HUDEP-2 (cell line): Measurements from ENCODE around the gene EYA4.

Experiments used
- DNase-seq, 76 experiments: peaks; one replicate each; lab custom pipeline; 2025; ENCODE audit not compliant: unreplicated experiment in 76 of 76; lab: John Stamatoyannopoulos, UW

Gene EYA4, protein sequence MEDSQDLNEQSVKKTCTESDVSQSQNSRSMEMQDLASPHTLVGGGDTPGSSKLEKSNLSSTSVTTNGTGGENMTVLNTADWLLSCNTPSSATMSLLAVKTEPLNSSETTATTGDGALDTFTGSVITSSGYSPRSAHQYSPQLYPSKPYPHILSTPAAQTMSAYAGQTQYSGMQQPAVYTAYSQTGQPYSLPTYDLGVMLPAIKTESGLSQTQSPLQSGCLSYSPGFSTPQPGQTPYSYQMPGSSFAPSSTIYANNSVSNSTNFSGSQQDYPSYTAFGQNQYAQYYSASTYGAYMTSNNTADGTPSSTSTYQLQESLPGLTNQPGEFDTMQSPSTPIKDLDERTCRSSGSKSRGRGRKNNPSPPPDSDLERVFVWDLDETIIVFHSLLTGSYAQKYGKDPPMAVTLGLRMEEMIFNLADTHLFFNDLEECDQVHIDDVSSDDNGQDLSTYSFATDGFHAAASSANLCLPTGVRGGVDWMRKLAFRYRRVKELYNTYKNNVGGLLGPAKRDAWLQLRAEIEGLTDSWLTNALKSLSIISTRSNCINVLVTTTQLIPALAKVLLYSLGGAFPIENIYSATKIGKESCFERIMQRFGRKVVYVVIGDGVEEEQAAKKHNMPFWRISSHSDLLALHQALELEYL

DNA sequence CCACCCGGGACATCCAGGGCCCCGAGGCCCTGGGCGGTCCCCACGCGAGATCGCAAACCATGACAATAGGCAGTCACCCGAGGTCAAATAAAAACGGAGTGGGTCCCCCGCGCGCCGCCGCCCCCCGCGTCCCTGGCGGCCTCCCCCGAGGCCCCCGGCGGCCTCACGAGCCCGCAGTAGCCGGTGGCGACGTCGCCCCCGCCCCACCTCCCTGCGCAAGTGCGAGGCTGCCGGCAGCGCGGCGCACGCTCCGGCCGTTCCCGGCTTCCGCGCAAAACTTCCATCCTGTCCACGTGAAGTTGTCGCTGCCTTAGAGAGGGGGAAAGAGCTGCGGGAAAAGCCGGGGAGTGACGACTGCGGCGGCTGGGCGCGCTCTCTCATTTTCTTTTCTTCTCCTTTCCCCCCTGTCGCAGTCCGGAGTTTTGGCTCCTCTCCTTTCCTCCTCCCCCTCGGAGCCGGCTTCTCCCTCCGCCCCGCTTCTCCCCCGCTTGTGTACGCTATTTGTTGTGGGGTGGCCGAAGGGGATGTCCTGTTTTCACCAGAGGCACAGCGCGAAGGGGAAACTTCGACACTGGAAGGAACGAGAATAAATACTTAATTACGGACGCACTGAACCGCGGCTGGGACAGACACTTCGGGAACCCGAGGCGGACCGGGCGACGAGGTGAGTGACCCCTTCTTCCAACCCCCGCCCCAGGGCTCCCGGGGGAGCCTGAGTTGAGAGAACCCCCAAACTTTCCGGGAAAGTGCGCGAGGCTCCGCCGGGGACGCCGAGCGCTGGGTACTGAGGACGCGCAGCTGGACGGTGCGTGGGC, at the start of gene EYA4:
Gene EYA4, plus strand, starts transcription at position 272 of the 815 bp plus-strand sequence. CDS start 33,424 bp downstream, outside the sequence.
- no peak for DNase-seq

DNA sequence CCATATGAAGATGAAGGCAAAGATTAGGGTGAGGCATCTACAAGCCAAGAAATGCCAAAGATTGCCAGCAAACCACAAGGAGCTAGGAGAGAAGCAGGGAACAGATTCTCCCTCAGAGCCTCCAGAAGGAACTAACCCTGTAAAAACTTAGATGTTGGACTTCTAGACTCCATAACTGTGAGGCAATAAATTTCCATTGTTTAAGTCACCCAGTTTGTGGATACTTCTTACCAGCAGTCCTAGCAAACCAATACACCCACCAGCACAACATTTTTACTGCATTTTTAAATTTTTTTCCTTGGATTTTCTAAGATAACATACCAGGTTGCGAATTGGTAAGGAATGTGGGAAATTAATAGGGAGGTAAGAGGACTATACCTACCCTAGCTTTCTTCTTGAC, 47.8 kb upstream of the EYA4 start:
- no peak for DNase-seq

DNA sequence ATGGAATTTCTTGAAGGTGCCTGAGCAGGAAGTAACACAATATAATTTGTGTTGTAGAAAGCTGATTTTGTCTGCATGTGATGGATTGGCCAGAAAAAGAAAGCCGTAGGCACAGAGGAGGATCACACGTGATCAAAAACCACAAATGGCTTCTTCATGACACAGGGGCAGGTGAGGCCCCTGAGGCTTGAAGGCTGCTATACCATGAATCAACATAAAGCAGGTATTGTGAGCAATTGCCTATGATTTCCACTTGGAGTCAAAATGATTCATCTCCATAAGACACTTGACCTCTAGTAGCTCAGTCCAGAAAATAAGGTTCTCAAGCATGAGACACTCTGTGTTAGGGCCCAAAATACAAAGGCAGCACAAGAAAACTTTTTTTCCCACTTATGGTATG, 42.4 kb upstream of the EYA4 start:
- no peak for DNase-seq

DNA sequence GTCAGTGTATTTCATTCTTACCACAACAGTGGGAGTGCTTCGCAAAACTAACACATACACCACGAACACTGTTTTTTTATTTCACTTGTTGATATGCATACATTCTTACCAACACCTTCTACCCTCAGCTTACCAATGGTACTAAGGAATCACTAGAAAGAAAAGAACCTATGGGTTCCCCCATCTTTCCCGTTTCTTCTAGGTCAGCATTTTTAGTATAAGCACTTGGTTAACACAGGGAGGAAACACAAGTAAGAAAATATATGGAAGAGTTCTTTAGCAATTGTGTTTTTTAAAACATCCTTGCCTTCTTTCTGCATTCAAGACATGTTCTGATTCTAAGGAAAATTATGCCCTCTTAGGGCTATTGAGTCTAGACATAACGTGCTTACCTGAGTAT, 39.9 kb upstream of the EYA4 start:
- DNase-seq, result no peak

DNA sequence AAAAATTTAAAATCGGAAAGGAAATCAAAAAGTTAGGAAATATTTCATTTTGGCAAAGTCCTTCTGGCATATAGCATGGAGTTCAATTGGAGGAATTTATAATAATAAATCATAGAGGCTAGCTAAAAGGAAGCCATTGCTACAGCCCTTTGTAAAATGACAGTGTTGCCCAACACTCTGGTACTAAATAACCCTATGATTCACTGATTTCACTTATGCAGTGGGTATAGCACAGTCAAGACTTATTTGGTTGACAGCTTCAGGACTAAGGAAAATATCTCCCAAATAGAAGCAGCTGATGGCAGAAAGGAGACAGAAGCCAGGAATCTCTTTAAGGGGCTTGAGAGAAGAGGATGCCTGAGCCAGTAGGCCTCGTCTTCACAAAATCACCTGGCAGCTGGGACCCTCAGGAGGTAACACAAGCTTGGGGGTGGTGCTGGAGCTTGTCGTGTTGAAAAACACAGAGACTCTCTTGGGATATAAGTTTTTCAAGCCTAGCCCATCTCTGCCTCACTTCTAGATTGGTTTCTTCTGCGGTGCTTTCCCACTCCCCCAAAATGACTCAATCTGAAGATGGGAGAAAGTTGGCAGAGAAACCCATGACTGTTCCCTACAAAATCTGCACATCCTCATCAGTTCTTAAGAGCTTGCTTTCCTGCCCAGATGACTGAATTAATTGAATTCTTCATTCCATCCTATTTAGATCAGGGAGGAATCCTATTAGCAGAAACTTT, 38.4 kb upstream of the EYA4 start:
- no peak for DNase-seq

DNA sequence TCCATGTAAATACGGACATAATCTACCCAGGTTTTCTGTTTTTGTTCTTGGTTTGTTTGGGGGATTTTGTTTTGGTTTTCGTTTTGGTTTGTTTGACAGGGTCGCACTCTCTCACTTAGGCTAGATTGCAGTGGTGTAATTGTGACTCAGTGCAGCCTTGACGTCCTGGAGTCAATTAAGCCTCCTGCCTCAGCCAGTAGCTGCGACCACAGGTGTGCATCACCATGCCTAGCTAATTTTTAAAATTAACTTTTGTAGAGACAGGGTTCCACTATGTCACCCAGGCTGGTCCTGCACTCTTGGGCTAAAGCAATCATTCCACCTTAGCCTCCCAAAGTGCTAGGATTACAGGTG, 37.8 kb upstream of the EYA4 start:
- no peak for DNase-seq

DNA sequence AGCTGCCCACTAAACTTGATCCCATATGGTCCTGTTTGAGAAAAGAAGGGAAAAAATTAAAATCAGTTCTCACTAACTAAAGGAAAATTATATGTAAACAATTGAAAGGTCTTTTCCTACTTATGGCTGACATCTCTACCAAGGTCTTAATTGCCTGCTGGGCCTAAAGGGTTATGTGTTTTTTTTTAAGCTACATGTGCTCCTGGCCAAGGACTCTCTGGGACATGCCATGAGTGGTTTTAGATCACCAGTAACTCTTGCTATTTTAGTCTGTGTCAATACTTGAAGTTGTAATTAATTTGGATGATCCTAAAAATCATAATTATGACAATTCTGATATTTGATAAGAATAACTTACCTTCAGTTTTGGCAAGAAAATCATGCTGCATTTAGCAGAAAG, 35.9 kb upstream of the EYA4 start:
- DNase-seq, result no peak

DNA sequence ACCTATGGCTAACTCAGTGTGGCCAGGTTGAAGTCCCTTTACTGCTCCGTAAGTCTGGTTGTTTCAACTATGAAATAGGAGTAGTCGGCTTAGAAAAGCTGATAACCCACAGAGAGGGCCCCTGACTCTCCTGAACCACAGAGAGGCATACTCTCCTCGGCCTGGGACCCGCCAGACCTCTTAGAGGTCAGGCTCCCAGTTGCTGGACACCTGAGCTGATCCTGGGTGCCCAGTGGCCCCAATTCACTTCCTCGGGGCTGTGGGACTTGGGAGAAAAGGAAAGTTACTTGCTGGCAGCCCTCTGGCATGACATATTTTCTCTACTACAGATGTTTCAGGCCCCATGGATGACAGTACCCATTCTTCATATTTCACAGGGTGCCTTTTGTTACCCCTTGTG, 34.2 kb upstream of the EYA4 start:
- DNase-seq, result no peak

DNA sequence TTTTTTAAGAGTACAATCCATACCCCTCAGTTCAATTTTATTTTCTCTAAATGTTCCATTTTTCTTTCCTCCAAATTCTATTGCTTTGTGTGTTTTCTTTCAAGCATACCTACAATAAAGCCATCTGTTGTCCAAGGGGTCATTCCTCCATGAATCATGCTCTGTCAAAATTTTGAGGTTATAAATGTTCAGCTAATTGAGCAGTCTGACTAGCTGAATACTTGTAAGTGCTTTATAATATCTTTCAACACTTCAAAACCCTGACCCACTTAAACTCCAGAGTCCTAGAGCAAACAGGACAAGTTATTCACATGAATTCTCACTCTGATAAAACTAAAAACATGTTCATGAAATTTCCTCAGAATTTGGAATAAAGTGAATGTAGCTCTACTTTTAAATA, 33.4 kb upstream of the EYA4 start:
- DNase-seq, result no peak

DNA sequence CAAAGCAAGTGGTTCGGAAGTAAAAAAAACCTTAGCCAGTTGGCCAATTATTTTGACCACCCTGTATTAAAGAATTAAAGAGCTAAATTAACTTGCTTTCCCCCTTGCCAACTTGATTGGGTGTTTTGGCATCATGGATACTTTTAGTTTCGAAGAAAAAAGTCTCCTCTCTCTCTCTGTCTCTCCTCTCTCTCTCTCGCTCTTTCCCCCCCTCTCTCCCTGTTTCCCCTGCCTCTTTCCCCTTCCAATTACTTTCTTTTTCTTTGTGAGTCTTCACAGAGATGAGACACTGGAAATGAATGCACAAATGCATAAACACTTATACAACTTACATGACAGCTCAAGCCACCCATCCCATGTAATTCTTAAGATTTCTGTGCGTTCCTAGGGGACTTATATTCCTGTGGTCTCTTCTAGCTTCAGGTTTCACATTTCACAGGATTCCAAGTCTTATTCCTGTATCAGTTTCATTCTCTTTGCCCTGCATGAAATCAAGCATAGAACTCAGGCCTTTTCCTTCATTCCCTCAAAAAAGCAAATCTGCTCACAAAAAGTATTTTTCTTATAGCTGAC, 32.9 kb upstream of the EYA4 start:
- DNase-seq, result no peak

DNA sequence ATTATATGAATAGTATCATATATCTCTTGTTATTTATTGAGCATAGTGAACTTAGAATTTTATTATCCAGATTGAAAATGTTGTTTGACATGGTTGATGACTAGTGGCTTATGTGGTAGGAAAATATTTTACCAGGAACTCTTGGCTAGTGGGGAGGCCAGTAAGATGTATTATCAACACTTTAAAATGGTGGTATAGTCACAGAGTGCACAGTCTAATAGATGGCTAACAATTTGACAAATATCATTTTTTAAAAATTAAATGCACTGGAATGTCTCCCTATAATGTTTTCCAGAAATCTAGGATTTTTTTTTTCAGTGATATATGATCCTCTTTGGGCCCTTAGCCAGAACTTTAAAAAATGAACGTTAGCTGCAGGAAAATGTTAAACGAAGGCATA, 26.9 kb upstream of the EYA4 start:
- no peak for DNase-seq

DNA sequence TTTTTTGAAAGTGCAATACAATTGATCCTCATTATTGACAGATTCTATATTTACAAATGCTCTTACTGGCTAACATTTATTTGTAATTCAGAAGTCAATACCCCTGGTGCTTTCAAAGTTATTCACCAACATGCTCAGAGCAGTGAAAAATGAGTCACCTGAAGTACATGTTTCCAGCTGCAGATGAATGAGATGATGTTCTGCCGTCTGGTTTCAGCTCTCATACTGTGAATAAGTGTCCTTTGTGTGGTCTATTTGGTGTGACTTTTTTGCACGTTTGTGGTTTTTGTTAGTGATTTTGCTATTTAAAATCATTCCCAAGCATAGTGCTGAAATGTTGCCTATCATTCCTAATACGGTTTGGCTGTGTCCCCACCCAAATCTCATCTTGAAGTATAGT, 22.3 kb upstream of the EYA4 start:
- no peak for DNase-seq

DNA sequence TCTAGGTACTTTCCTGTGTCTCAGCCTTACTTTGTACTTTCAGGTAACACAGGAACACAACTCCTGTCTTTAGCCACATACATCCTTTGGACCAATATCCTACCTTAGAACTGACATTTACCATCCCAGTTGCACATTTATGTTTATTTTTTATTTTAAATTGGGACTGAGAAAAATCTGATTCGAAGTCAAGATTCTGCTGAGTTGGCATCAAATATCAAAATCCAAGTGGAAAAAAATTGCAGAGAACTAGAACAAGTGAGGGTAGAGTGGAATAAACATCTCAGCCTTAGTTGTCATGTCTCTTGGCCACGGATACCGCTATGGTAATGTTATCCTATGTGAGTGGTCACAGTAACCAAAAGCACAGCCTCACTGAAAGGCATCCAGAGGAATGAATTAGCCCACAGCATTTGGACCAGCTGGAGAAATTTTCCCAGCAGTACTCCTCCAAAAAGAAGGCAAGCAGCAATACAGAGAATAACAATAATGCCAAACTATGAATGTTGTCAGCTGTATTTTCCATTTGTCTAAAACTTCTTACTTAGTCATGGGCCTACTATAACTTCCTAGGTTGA, 17.6 kb upstream of the EYA4 start:
- DNase-seq, result no peak

DNA sequence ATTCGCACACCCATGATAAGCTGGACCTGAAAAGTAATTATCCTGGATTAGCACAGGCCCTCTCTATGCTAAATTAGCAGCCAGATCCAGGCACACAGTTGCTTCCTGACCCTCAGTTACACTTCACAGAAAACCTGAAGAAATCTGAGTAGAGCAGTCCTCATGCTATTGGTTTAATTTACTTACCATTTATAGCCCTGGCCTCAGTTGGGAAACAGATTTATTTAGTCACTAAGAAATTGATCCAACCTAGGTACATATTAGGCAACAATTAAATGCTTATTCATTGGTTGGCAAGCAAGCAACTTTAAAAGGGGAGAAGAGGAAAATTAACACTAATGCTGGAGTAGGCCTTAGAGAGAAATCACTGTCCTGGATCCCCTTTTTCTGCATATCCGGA, 15.6 kb upstream of the EYA4 start:
- no peak for DNase-seq

DNA sequence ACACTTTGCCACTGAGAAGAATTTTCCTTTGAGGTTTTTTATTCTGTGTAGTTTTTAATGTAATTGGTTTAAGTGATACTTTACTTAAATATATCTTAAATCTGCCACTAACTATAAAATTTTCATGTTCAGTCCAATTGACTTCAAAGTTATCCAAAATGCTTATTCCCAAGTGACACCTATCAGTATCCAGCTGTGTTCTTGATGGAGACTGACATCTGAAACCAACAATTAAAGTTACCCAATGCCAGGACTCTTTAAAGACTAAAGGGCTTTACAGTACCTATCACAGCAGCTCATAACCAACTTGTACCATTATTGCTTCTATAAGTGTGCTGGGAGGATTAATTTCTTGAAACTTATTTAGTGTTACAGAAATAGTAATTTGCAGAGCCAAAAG, 13.8 kb upstream of the EYA4 start:
- DNase-seq, result no peak

DNA sequence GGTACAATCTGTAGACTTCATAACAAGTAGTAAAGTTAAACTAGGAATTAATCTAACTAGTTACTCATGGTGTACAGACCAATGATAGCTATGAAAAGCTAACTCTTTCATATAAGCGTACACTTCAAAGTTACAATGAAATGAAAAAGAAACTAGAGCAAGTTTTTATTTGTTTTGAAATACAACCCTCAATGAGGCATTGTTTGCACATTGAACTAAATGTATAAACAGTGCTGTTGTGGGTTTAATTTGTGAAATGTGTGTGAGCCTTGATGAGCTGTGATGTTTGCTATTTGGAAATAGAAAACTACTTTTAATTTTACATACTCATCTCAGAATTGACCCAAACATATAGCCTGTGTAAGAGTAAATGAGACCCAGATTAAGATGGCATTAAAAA, 11.1 kb upstream of the EYA4 start:
- DNase-seq, result no peak

DNA sequence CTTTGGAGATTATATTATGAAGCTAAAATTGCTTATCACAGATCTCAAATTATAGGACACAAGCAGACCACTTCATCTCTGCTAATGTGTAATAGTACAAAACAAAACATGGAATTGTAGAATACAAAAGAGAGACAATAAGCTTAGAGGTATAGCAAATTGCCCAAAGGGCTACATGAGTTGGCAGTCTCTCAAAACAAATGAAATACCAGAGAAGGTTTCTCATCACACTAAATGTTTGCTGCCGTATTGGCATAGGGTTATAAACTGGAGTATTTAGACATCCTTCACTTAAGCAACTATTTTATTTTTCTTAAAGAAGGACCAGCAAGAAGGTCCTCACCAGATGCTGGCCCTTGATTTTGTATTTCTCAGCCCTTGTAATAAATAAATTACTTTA, 5.9 kb upstream of the EYA4 start:
- no peak for DNase-seq

DNA sequence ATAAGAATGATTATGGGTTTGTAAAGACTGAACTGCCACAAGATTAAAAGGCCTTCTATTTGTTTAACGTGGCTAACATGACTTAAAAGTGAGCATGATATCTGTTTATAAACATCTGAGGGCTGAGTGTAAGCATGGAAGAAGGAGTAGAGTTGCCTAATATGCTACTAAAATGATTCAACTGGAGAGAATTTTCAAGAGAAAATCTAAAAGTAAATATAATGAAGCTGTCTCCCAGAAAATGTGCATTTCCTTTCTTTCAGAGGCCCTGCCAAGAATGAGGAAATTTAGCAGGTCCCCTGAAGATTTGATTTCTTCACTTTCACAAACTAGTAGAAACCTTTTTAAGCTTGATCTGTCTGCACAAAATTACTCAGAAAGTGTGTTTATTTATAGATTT, 4.2 kb upstream of the EYA4 start:
- no peak for DNase-seq

DNA sequence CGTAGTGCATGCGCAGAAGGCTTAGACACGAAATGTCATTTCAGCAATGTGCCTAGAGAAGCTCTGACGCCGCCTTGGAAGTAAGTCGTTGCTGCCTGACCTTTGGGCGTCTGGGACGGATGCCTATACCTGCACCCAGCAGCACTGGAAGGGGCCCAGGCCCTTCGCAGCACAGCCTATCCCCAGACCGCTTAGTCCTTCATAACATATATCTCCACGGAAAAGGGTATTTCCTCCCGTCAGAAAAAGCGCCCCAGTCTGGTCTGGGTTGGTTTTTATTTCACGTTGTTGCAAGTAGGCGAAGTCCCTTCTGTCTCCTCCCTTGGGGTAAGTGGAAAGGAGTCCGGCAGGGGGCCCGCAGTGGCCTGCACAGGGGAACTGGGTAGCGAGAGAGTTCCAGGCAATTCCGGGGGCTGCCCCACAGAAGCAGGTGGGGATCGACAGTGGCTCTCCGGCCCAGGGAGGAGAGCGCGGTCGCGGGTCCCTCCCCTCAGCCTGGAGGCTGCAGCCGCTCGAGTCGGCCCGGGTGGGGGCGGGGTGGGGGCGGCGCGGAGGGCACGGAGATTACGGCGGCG, 559 bp upstream of the EYA4 start:
- no peak for DNase-seq
